H9 (cell line): ENCODE data around the gene EIF2S3B. TPM values are rescaled to one million over a fixed set of nuclear protein-coding genes. Genes with fewer than 3 reads are reported as not detected.
"Not testable (repeated sequence)": the region's sequence is repeated elsewhere in the genome, so short reads cannot be mapped to it uniquely, and the experiment has no call there.

Experiments
- DNase-seq: peaks from one replicate; pipeline ENCODE4 v3.0.0-alpha.2; 2017
- H2AFZ ChIP-seq: one replicate; pipeline ENCODE4 v1.6.1; 2013; ENCODE audit warnings: mild to moderate bottlenecking, low read length, control low read depth, moderate library complexity
- H2AK5ac ChIP-seq: 2 replicates; pipeline ENCODE4 v1.6.1; 2013; ENCODE audit warnings: low read length, control low read depth, mixed read lengths; ENCODE audit not compliant: insufficient read length
- H2BK120ac ChIP-seq: one replicate; pipeline ENCODE4 v1.6.1; 2013; ENCODE audit warnings: low read depth, mild to moderate bottlenecking, low read length, control low read depth, inconsistent platforms; ENCODE audit not compliant: poor library complexity, severe bottlenecking
- H2BK12ac ChIP-seq: 2 replicates; pipeline ENCODE4 v1.6.1; 2013; ENCODE audit warnings: low read length, control low read depth, mixed read lengths, low read depth; ENCODE audit not compliant: insufficient read length
- H2BK15ac ChIP-seq: 2 replicates; pipeline ENCODE4 v1.6.1; 2013; ENCODE audit warnings: low read depth, low read length, control low read depth
- H2BK20ac ChIP-seq: one replicate; pipeline ENCODE4 v1.6.1; 2013; ENCODE audit warnings: low read depth, mild to moderate bottlenecking, low read length, control low read depth, inconsistent platforms; ENCODE audit not compliant: poor library complexity, severe bottlenecking
- H2BK5ac ChIP-seq: 2 replicates; pipeline ENCODE4 v1.6.1; 2013; ENCODE audit warnings: low read length, control low read depth, mixed read lengths; ENCODE audit not compliant: insufficient read length
- H3K14ac ChIP-seq: 2 replicates; pipeline ENCODE4 v1.6.1; 2013; ENCODE audit warnings: low read length, control low read depth; ENCODE audit not compliant: insufficient read depth
- H3K18ac ChIP-seq: 2 replicates; pipeline ENCODE4 v1.6.1; 2013; ENCODE audit warnings: low read depth, mild to moderate bottlenecking, mixed read lengths, low read length, control low read depth; ENCODE audit not compliant: insufficient read length
- H3K23ac ChIP-seq: 2 replicates; pipeline ENCODE4 v1.6.1; 2013; ENCODE audit warnings: low read length, control low read depth, mixed read lengths, low read depth; ENCODE audit not compliant: insufficient read length
- H3K23me2 ChIP-seq: 2 replicates; pipeline ENCODE4 v1.6.1; 2013; ENCODE audit warnings: low read depth, mild to moderate bottlenecking, mixed read lengths, low read length, control low read depth; ENCODE audit not compliant: insufficient read length, poor library complexity, severe bottlenecking
- H3K27ac ChIP-seq: 2 replicates; pipeline ENCODE4 v1.5.1; 2013; ENCODE audit warnings: low read length, control low read depth, mixed read lengths, low read depth; ENCODE audit not compliant: insufficient read length
- H3K27me3 ChIP-seq: 2 replicates; pipeline ENCODE4 v1.6.1; 2013; ENCODE audit warnings: low read length, control low read depth, inconsistent platforms; ENCODE audit not compliant: insufficient read depth
- H3K4ac ChIP-seq: 2 replicates; pipeline ENCODE4 v1.6.1; 2013; ENCODE audit warnings: low read depth, mild to moderate bottlenecking, control low read depth, inconsistent platforms, low read length, moderate library complexity
- H3K4me1 ChIP-seq: 2 replicates; pipeline ENCODE4 v1.6.1; 2013; ENCODE audit warnings: low read length, control low read depth, inconsistent platforms; ENCODE audit not compliant: insufficient read depth
- H3K4me2 ChIP-seq: 2 replicates; pipeline ENCODE4 v1.6.1; 2013; ENCODE audit warnings: low read length, control low read depth, mixed read lengths; ENCODE audit not compliant: insufficient read length, insufficient read depth
- H3K56ac ChIP-seq: 2 replicates; pipeline ENCODE4 v1.6.1; 2013; ENCODE audit warnings: low read depth, mild to moderate bottlenecking, mixed read lengths, low read length, control low read depth; ENCODE audit not compliant: insufficient read length
- H3K79me1 ChIP-seq: 2 replicates; pipeline ENCODE4 v1.6.1; 2013; ENCODE audit warnings: low read depth, mild to moderate bottlenecking, moderate library complexity, low read length, control low read depth, inconsistent platforms; ENCODE audit not compliant: insufficient read depth, poor library complexity, severe bottlenecking
- H3K79me2 ChIP-seq: 2 replicates; pipeline ENCODE4 v1.6.1; 2013; ENCODE audit warnings: low read length, control low read depth, inconsistent platforms; ENCODE audit not compliant: insufficient read depth
- H3K9ac ChIP-seq: 2 replicates; pipeline ENCODE4 v1.6.1; 2013; ENCODE audit warnings: low read length, control low read depth, mixed read lengths; ENCODE audit not compliant: insufficient read length; ENCODE audit errors: extremely low read depth
- H3K9me3 ChIP-seq: one replicate; pipeline ENCODE4 v1.6.1; 2013; ENCODE audit warnings: low read depth, low read length, inconsistent platforms; ENCODE audit not compliant: control insufficient read depth
- H3T11ph ChIP-seq: one replicate; pipeline ENCODE4 v1.6.1; 2013; ENCODE audit warnings: mild to moderate bottlenecking, low read length, control low read depth, inconsistent platforms
- H4K20me1 ChIP-seq: one replicate; pipeline ENCODE4 v1.6.1; 2013; ENCODE audit not compliant: control insufficient read depth, insufficient read length, insufficient read depth
- H4K5ac ChIP-seq: 2 replicates; pipeline ENCODE4 v1.6.1; 2013; ENCODE audit warnings: low read depth, mild to moderate bottlenecking, mixed read lengths, low read length, control low read depth; ENCODE audit not compliant: insufficient read length
- H4K8ac ChIP-seq: replicated peaks from 2 replicates; pipeline ENCODE4 v1.6.1; 2013; ENCODE audit warnings: low read length, control low read depth, mixed read lengths, low read depth; ENCODE audit not compliant: insufficient read length
- H4K91ac ChIP-seq: 2 replicates; pipeline ENCODE4 v1.6.1; 2013; ENCODE audit warnings: low read depth, mild to moderate bottlenecking, moderate library complexity, mixed read lengths, low read length, control low read depth; ENCODE audit not compliant: insufficient read length
- H3K27ac Mint-ChIP-seq, 3 experiments: 2 replicates in 2 of 3; 3 replicates in 1 of 3; pipeline ENCODE4 v1.8.0; 2020 to 2021; ENCODE audit warnings: mixed read lengths in 3 of 3, mild to moderate bottlenecking in 1 of 3, moderate library complexity in 1 of 3
- H3K27me3 Mint-ChIP-seq: 2 replicates; pipeline ENCODE4 v1.8.0; 2021; ENCODE audit warnings: low read depth, mild to moderate bottlenecking, moderate library complexity, mixed read lengths
- H3K36me3 Mint-ChIP-seq, 3 experiments: 2 replicates in 2 of 3; 3 replicates in 1 of 3; pipeline ENCODE4 v1.8.0; 2020 to 2021; ENCODE audit warnings: low read depth in 3 of 3, mixed read lengths in 3 of 3; ENCODE audit not compliant: insufficient read depth in 1 of 3
- H3K4me1 Mint-ChIP-seq, 2 experiments: 2 replicates each; pipeline ENCODE4 v1.8.0; 2020; ENCODE audit warnings: mixed read lengths in 2 of 2
- H3K4me3 Mint-ChIP-seq, 2 experiments: 2 replicates in 1 of 2; 3 replicates in 1 of 2; pipeline ENCODE4 v1.8.0; 2020 to 2021; ENCODE audit warnings: mild to moderate bottlenecking in 2 of 2, mixed read lengths in 2 of 2, moderate library complexity in 1 of 2
- H3K9me3 Mint-ChIP-seq, 2 experiments: 2 replicates in 1 of 2; 3 replicates in 1 of 2; pipeline ENCODE4 v1.8.0; 2020; ENCODE audit warnings: mild to moderate bottlenecking in 2 of 2, mixed read lengths in 2 of 2, moderate library complexity in 1 of 2
- CTCF ChIP-seq: fragments of 200-600 bp; sonication (generic); conservative IDR thresholded peaks from 3 replicates; pipeline ENCODE4 v1.8.0; 2021; ENCODE audit warnings: antibody characterized with exemption, mild to moderate bottlenecking
- WGBS: extraction: QIAGEN DNeasy Blood & Tissue Kit; methylation state at CpG from one replicate; pipeline ENCODE4 v1.1.7; 2013; ENCODE audit warnings: missing lambda C conversion rate, low lambda C conversion rate, mixed read lengths; ENCODE audit not compliant: insufficient read length; ENCODE audit errors: extremely low coverage; 5-methylcytosine and 5-hydroxymethylcytosine counted together
- total RNA-seq: library from RNA; stranded (reverse); gene quantifications from 2 replicates; pipeline ENCODE4 v1.2.1, GENCODE V29; 2021

The EIF2S3B gene
- total RNA-seq, 1 experiment from 2014 or later = 2.1 TPM

GRCh38 chr12:10469701-10470100, 36.0 kb upstream of the EIF2S3B start:
- H3K27me3 ChIP-seq = no peaks in the 10 kb centered on the region
- H3K27ac ChIP-seq = no peak overlapping the region
- no peak overlapping the region for H2BK5ac ChIP-seq
- no peak overlapping the region for H4K5ac ChIP-seq
- H3K56ac ChIP-seq = no peak overlapping the region
- no peak overlapping the region for H2BK120ac ChIP-seq
- no peaks in the 10 kb centered on the region for H3K4me1 ChIP-seq
- no peak overlapping the region for H3K4me2 ChIP-seq
- no peaks in the 10 kb centered on the region for H4K20me1 ChIP-seq
- peaks cover 0 to 2% of the 10 kb centered on the region in 2 experiments; a peak in 3 of 5 replicates for H3K9me3 Mint-ChIP-seq
- no peaks in the 10 kb centered on the region for H3K9me3 ChIP-seq
- H3K14ac ChIP-seq = no peak overlapping the region
- no peak overlapping the region for H3K18ac ChIP-seq
- H3K9ac ChIP-seq = no peak overlapping the region
- H3K4me1 Mint-ChIP-seq = peaks cover 0 to 4% of the 10 kb centered on the region in 2 experiments; a peak in 2 of 4 replicates
- no peak overlapping the region for H3K27ac Mint-ChIP-seq
- no peak overlapping the region for H2AK5ac ChIP-seq
- H4K8ac ChIP-seq = no peak overlapping the region
- no peak overlapping the region for H2BK12ac ChIP-seq
- 0 out of 7 replicates have a peak, but pooled peaks cover 0 to 5% (median 0%) of the 10 kb centered on the region in 3 experiments for H3K36me3 Mint-ChIP-seq
- no peaks in the 10 kb centered on the region for H3K79me2 ChIP-seq
- no peak overlapping the region for H3K23ac ChIP-seq
- no peak overlapping the region for H3K4ac ChIP-seq
- no peaks in the 10 kb centered on the region for H3K27me3 Mint-ChIP-seq
- no peak overlapping the region for H3T11ph ChIP-seq
- no CpG with 5 or more reads among the region's 1 CpG for WGBS
- no peak overlapping the region for H3K4me3 Mint-ChIP-seq
- no peaks in the 10 kb centered on the region for H3K79me1 ChIP-seq
- no peak overlapping the region for H2BK20ac ChIP-seq
- no peak for TF ChIP-seq CTCF
- H4K91ac ChIP-seq = no peak overlapping the region
- no peaks in the 10 kb centered on the region for H3K23me2 ChIP-seq
- no peak overlapping the region for H2BK15ac ChIP-seq
- no peak overlapping the region for H2AFZ ChIP-seq
- DNase-seq = no peak

DNA sequence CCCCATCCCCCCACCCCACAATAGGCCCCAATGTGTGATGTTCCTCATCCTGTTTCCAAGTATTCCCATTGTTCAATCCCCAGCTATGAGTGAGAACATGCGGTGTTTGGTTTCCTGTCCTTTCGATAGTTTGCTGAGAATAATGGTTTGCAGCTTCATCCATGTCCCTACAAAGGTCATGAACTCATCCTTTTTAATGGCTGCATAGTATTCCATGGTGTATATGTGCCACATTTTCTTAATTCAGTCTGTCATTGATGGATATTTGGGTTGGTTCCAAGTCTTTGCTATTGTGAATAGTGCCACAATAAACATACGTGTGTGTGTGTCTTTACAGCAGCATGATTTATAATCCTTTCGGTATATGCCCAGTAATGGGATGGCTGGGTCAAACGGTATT, 32.9 kb upstream of the EIF2S3B start:
- not testable (repeated sequence) for H3K27me3 ChIP-seq, H3K4ac ChIP-seq, H4K8ac ChIP-seq, H3K23me2 ChIP-seq, H3K27me3 Mint-ChIP-seq, H3K36me3 Mint-ChIP-seq, H3T11ph ChIP-seq, H3K56ac ChIP-seq, H2AK5ac ChIP-seq, H2BK20ac ChIP-seq, H3K79me1 ChIP-seq, H2AFZ ChIP-seq, H3K4me3 Mint-ChIP-seq, H2BK15ac ChIP-seq, H2BK12ac ChIP-seq, H4K91ac ChIP-seq, H3K79me2 ChIP-seq, H3K4me1 ChIP-seq, H3K9ac ChIP-seq, H3K23ac ChIP-seq, H2BK120ac ChIP-seq, H3K27ac ChIP-seq, H4K20me1 ChIP-seq, H3K14ac ChIP-seq, H3K27ac Mint-ChIP-seq, DNase-seq, H3K4me1 Mint-ChIP-seq, H3K18ac ChIP-seq, H4K5ac ChIP-seq, H3K4me2 ChIP-seq, H2BK5ac ChIP-seq, H3K9me3 ChIP-seq
- H3K9me3 Mint-ChIP-seq = peaks cover 6 to 11% of the 10 kb centered on the region in 2 experiments
- WGBS = no CpG with 5 or more reads among the region's 5 CpGs
